Fibroblast of lung (primary cell): ENCODE data around the gene PHLDA2. TPM values are rescaled to one million over a fixed set of nuclear protein-coding genes. Genes with fewer than 3 reads are reported as not detected.
"Not testable (repeated sequence)": the region's sequence is repeated elsewhere in the genome, so short reads cannot be mapped to it uniquely, and the experiment has no call there.

ENCODE experiments used
- DNase-seq, 2 donors: peaks; one replicate each; pipeline versions ENCODE4 v3.0.0 to v3.0.0-alpha.2; 2010; ENCODE audit warnings: low read depth in 2 of 2
- H2AFZ ChIP-seq: 2 replicates; pipeline ENCODE4 v1.5.1; 2012; ENCODE audit warnings: low read length, control low read depth, inconsistent platforms
- H3K27ac ChIP-seq: 2 replicates; pipeline ENCODE4 v1.5.1; 2011; ENCODE audit warnings: low read length, control low read depth; ENCODE audit not compliant: insufficient read depth
- H3K27me3 ChIP-seq: 2 replicates; pipeline ENCODE4 v1.5.1; 2011; ENCODE audit warnings: mild to moderate bottlenecking, low read length; ENCODE audit not compliant: control insufficient read depth, insufficient read depth
- H3K36me3 ChIP-seq: 2 replicates; pipeline ENCODE4 v1.5.1; 2011; ENCODE audit warnings: low read length; ENCODE audit not compliant: control insufficient read depth, insufficient read depth
- H3K4me1 ChIP-seq: 2 replicates; pipeline ENCODE4 v1.5.1; 2011; ENCODE audit warnings: low read length; ENCODE audit not compliant: control insufficient read depth, insufficient read depth; ENCODE audit errors: extremely low read depth
- H3K4me2 ChIP-seq: 2 replicates; pipeline ENCODE4 v1.5.1; 2011; ENCODE audit warnings: low read length, control low read depth; ENCODE audit not compliant: insufficient read depth; ENCODE audit errors: extremely low read depth
- H3K4me3 ChIP-seq, 4 experiments: fragments of 200-600 bp in 1 of 4; sonication (generic) in 1 of 4; replicated peaks in 1 of 4; 2 replicates each; pipeline ENCODE4 v1.5.1; 2011 to 2016; ENCODE audit warnings: low read length in 4 of 4, low read depth in 3 of 4, mild to moderate bottlenecking in 3 of 4, control low read depth in 2 of 4, inconsistent platforms in 1 of 4, mixed read lengths in 1 of 4; ENCODE audit not compliant: insufficient read depth in 1 of 4; ENCODE audit errors: control extremely low read depth in 1 of 4
- H3K79me2 ChIP-seq: 2 replicates; pipeline ENCODE4 v1.5.1; 2012; ENCODE audit warnings: mild to moderate bottlenecking, low read length, inconsistent platforms; ENCODE audit not compliant: control insufficient read depth, insufficient read depth
- H3K9ac ChIP-seq: 2 replicates; pipeline ENCODE4 v1.5.1; 2011; ENCODE audit warnings: mild to moderate bottlenecking, low read length, control low read depth; ENCODE audit not compliant: insufficient read depth
- H3K9me3 ChIP-seq: 2 replicates; pipeline ENCODE4 v1.5.1; 2012; ENCODE audit warnings: low read depth, low read length; ENCODE audit not compliant: control insufficient read depth, insufficient read depth
- H4K20me1 ChIP-seq: 2 replicates; pipeline ENCODE4 v1.5.1; 2011; ENCODE audit warnings: low read length; ENCODE audit not compliant: control insufficient read depth, insufficient read depth; ENCODE audit errors: extremely low read depth
- EZH2 ChIP-seq: IDR thresholded peaks from 2 replicates; pipeline ENCODE4 v1.5.1; 2012; ENCODE audit warnings: low read length, control low read depth, mild to moderate bottlenecking; ENCODE audit errors: missing control alignments
- polyA plus RNA-seq, 2 donors: library from polyadenylated mRNA; depleted of rRNA in 1 of 2; stranded (reverse) in 1 of 2; unstranded in 1 of 2; fragments of >200 nt; gene quantifications; 2 replicates each; pipeline ENCODE4 v1.2.1, GENCODE V29; 2011 to 2012; ENCODE audit warnings: missing spikeins in 1 of 2
- total RNA-seq: library from RNA; depleted of rRNA; stranded (reverse); fragments of >200 nt; gene quantifications from 2 replicates; pipeline ENCODE4 v1.2.1, GENCODE V29; 2014
- TF ChIP-seq, protein P1 (sequence below), 2 donors: IDR thresholded peaks in 1 of 2; conservative IDR thresholded peaks in 1 of 2; 1 replicate in 1 of 2; 2 replicates in 1 of 2; pipeline ENCODE4 v1.5.1; 2011 to 2012; ENCODE audit warnings: low read length in 2 of 2, control low read depth in 1 of 2, inconsistent platforms in 1 of 2, low read depth in 1 of 2, mild to moderate bottlenecking in 1 of 2

PHLDA2 gene
- total and polyA plus RNA-seq, 2 donors (not counting 1 experiment from before 2014, with no cell fraction given) = 6.8 to 16.2 TPM

- Histone ChIP-seq H3K79me2 (no peaks in the 10 kb centered on the region), H4K20me1 (no peaks in the 10 kb centered on the region), H3K9me3 (no peaks in the 10 kb centered on the region), H2AFZ (no peak overlapping the region), H3K4me3 (no peak overlapping the region), H3K27me3 (no peaks in the 10 kb centered on the region), H3K9ac (no peak overlapping the region), H3K36me3 (no peaks in the 10 kb centered on the region), H3K4me1 (peaks cover 14% of the 10 kb centered on the region), H3K4me2 (no peak overlapping the region), H3K27ac (no peak overlapping the region)
- TF ChIP-seq EZH2 = no peak
- TF ChIP-seq, protein P1, sequence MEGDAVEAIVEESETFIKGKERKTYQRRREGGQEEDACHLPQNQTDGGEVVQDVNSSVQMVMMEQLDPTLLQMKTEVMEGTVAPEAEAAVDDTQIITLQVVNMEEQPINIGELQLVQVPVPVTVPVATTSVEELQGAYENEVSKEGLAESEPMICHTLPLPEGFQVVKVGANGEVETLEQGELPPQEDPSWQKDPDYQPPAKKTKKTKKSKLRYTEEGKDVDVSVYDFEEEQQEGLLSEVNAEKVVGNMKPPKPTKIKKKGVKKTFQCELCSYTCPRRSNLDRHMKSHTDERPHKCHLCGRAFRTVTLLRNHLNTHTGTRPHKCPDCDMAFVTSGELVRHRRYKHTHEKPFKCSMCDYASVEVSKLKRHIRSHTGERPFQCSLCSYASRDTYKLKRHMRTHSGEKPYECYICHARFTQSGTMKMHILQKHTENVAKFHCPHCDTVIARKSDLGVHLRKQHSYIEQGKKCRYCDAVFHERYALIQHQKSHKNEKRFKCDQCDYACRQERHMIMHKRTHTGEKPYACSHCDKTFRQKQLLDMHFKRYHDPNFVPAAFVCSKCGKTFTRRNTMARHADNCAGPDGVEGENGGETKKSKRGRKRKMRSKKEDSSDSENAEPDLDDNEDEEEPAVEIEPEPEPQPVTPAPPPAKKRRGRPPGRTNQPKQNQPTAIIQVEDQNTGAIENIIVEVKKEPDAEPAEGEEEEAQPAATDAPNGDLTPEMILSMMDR (conservative IDR thresholded peaks at IDR 0.05 in 1 of 2, IDR thresholded peaks at IDR 0.05 in 1 of 2; ENCODE audit: low read depth in 1 of 2, low read length in 2 of 2) = no peak
- no peak for DNase-seq
Observed at GRCh38 chr11:2909133-2909902, 19.9 kb downstream of the PHLDA2 start.

DNA sequence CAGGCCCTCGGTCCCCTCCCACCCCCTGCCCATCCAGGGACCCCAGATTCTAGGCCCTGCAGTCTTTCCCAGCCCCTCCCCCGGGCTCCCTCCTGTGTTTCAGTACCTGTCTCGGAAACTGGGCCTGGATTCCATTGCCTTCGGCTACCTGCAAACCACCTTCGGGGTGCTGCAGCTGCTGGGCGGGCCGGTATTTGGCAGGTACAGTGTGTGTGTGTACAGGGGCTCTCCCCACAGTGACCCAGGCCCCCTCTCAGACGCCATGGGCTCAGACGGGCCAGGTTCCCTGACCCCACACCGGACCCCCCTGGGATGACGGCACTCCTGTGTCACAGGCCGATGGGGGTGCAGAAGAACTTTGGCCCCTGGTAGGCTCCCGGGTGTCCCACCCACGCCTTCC lies 21.1 kb downstream of the PHLDA2 start:
- Histone ChIP-seq H3K27me3 (no peaks in the 10 kb centered on the region), H3K27ac (no peak overlapping the region), H3K9ac (no peak overlapping the region), H4K20me1 (no peaks in the 10 kb centered on the region), H3K9me3 (no peaks in the 10 kb centered on the region), H3K4me1 (peaks cover 10% of the 10 kb centered on the region), H3K4me2 (no peak overlapping the region), H3K36me3 (no peaks in the 10 kb centered on the region), H2AFZ (no peak overlapping the region), H3K79me2 (no peaks in the 10 kb centered on the region), H3K4me3 (no peak overlapping the region)
- no peak for DNase-seq
- TF ChIP-seq EZH2 = no peak
- TF ChIP-seq, protein P1 (conservative IDR thresholded peaks at IDR 0.05 in 1 of 2, IDR thresholded peaks at IDR 0.05 in 1 of 2; ENCODE audit: low read depth in 1 of 2, low read length in 2 of 2) = no peak

DNA sequence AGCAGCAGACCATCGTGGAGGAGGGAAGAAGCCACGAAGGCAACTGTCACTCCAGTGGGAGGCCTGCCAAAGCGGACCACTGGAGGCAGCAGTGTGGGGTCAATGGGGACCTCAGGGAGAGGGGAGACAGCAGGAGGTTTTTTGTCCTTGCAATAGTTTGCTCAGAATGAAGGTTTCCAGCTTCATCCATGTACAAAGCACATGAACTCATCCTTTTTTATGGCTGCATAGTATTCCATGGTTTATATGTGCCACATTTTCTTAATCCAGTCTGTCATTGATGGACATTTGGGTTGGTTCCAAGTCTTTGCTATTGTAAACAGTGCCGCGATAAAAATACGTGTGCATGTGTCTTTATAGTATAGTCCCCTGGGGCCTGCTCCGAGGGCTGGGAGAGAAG lies 23.9 kb downstream of the PHLDA2 start:
- H3K4me2 ChIP-seq, H3K4me3 ChIP-seq, H4K20me1 ChIP-seq, H3K27ac ChIP-seq, H2AFZ ChIP-seq, H3K9ac ChIP-seq, H3K4me1 ChIP-seq, H3K79me2 ChIP-seq, H3K36me3 ChIP-seq, DNase-seq, H3K9me3 ChIP-seq, H3K27me3 ChIP-seq: not testable (repeated sequence)
